HepG2 (cell line): Measurements from ENCODE around the gene MUC4. TPM values are rescaled to one million over a fixed set of nuclear protein-coding genes. Genes with fewer than 3 reads are reported as not detected.
"Not testable (repeated sequence)": the region's sequence is repeated elsewhere in the genome, so short reads cannot be mapped to it uniquely, and the experiment has no call there.

Experiments
- ATAC-seq: fragments of 200-7000 bp; cut with Tn5 transposase; 3 replicates; pipeline ENCODE4 v1.9.1; 2020; ENCODE audit warnings: mild to moderate bottlenecking, moderate library complexity
- BruUV-seq: library from RNA; stranded (reverse); fragments of 400-500 nt; replicated peaks from 2 replicates; lab custom pipeline; 2021; lab: Mats Ljungman, UMichigan
- CTCF ChIA-PET: fragments of 300-600 bp; formaldehyde crosslinking; extraction: SDS; loops from one replicate; lab custom pipeline; 2021; ENCODE audit warnings: low total read pairs, inconsistent platforms, low intra/inter-chr PET ratio; lab: Yijun Ruan, JAX
- POLR2A ChIA-PET: fragments of 350-600 bp; sonication (Branson Sonifier 250); formaldehyde crosslinking; loops from one replicate; lab custom pipeline; 2020; ENCODE audit warnings: antibody characterized with exemption, inconsistent platforms; lab: Yijun Ruan, JAX
- DNase-seq: peaks from one replicate; pipeline ENCODE4 v3.0.0-alpha.2; 2015; ENCODE audit warnings: low spot score
- FAIRE-seq: peaks from 3 replicates; lab custom pipeline; 2011; peaks lifted over from hg19 to GRCh38; lab: Jason Lieb, UNC
- H2AFZ ChIP-seq: one replicate; pipeline ENCODE4 v1.6.1; 2011; ENCODE audit warnings: low read length, inconsistent platforms
- H3K27ac ChIP-seq: fragments of 300-600 bp; 3 replicates; pipeline ENCODE4 v1.8.0; 2011; ENCODE audit warnings: mixed run types, mild to moderate bottlenecking, mixed read lengths, low read length, inconsistent platforms; ENCODE audit not compliant: insufficient read depth; ENCODE audit errors: extremely low read length
- H3K27me3 ChIP-seq, 2 experiments: fragments of 200-600 bp in 1 of 2; 2 replicates in 1 of 2; 3 replicates in 1 of 2; pipeline versions ENCODE4 v1.6.0 to v1.8.0; 2011; ENCODE audit warnings: low read length in 2 of 2, mild to moderate bottlenecking in 2 of 2, moderate library complexity in 2 of 2, inconsistent platforms in 1 of 2; ENCODE audit not compliant: insufficient read depth in 2 of 2, control insufficient read depth in 1 of 2
- H3K36me3 ChIP-seq, 2 experiments: fragments of 200-600 bp in 1 of 2; replicated peaks in 1 of 2; 2 replicates in 1 of 2; 3 replicates in 1 of 2; pipeline versions ENCODE4 v1.5.1 to v1.8.0; 2011; ENCODE audit warnings: low read length in 2 of 2, inconsistent platforms in 1 of 2; ENCODE audit not compliant: insufficient read depth in 2 of 2, control insufficient read depth in 1 of 2
- H3K4me1 ChIP-seq: 2 replicates; pipeline ENCODE4 v1.5.1; 2012; ENCODE audit warnings: low read length, inconsistent platforms; ENCODE audit not compliant: insufficient read depth
- H3K4me2 ChIP-seq: 2 replicates; pipeline ENCODE4 v1.6.0; 2011; ENCODE audit warnings: low read depth, low read length, inconsistent platforms
- H3K4me3 ChIP-seq, 3 experiments: fragments of 200-600 bp in 1 of 3; sonication (generic), shearing (Covaris generic) in 1 of 3; replicated peaks in 1 of 3; 2 replicates each; pipeline ENCODE4 v1.5.1; 2011 to 2016; ENCODE audit warnings: low read length in 3 of 3, inconsistent platforms in 2 of 3, low read depth in 2 of 3, mild to moderate bottlenecking in 2 of 3, control low read depth in 1 of 3, mixed read lengths in 1 of 3; ENCODE audit not compliant: insufficient read depth in 1 of 3
- H3K79me2 ChIP-seq: one replicate; pipeline ENCODE4 v1.6.1; 2011; ENCODE audit warnings: low read length, inconsistent platforms; ENCODE audit not compliant: insufficient read depth
- H3K9ac ChIP-seq: 2 replicates; pipeline ENCODE4 v1.6.0; 2011; ENCODE audit warnings: mild to moderate bottlenecking, low read depth, low read length, inconsistent platforms; ENCODE audit not compliant: insufficient read depth
- H3K9me3 ChIP-seq: 2 replicates; pipeline ENCODE4 v1.5.1; 2012; ENCODE audit warnings: mild to moderate bottlenecking, low read length
- H4K20me1 ChIP-seq: 2 replicates; pipeline ENCODE4 v1.6.0; 2011; ENCODE audit warnings: inconsistent platforms, mild to moderate bottlenecking, low read length, moderate library complexity; ENCODE audit not compliant: insufficient read depth
- WGBS: methylation state at CpG from one replicate; pipeline ENCODE4 v1.1.6; 2017; ENCODE audit warnings: low lambda C conversion rate; 5-methylcytosine and 5-hydroxymethylcytosine counted together
- in situ Hi-C: cut with HindIII; loops from 2 replicates; pipeline ENCODE4 v1.10.0; 2017; ENCODE audit warnings: low pct_unique_long_range_greater_than_20kb; ENCODE audit not compliant: extremely low pct_ligation_motif_present
- intact Hi-C: fragments of 100-400 bp; cut with micrococcal nuclease; formaldehyde crosslinking; loops from one replicate; pipeline ENCODE4 v1.10.0; 2022; ENCODE audit not compliant: unreplicated experiment
- polyA plus RNA-seq, 8 experiments: library from polyadenylated mRNA; depleted of rRNA in 3 of 8; stranded (reverse) in 7 of 8; unstranded in 1 of 8; fragments of >200 nt; fragmentation: Illumina TruSeq in 4 of 8; extraction: Trizol in 4 of 8; gene quantifications; 2 replicates each; pipeline versions ENCODE4 v1.2.1 to v1.2.3, GENCODE V29; 2011 to 2016; ENCODE audit warnings: low read depth in 4 of 8, missing spikeins in 1 of 8, mixed read lengths in 1 of 8; ENCODE audit not compliant: insufficient read depth in 1 of 8
- total RNA-seq, 5 experiments: library from RNA; depleted of rRNA; stranded (reverse); fragments of >200 nt; fragmentation: Illumina TruSeq; extraction: Trizol; gene quantifications; 2 replicates each; pipeline ENCODE4 v1.2.3, GENCODE V29; 2016; ENCODE audit warnings: low read depth in 1 of 5

The MUC4 gene
- total and polyA plus RNA-seq, 2 of the 13 experiments (the other 11 are each of a cell fraction or from before 2014, with no cell fraction given) = not detected

- ATAC-seq, H3K9ac ChIP-seq, FAIRE-seq, H3K27me3 ChIP-seq, H2AFZ ChIP-seq, H3K4me1 ChIP-seq, intact Hi-C loops, H3K36me3 ChIP-seq, in situ Hi-C loops, BruUV-seq, H3K4me3 ChIP-seq, CTCF ChIA-PET, H3K4me2 ChIP-seq, DNase-seq, H3K79me2 ChIP-seq, H3K9me3 ChIP-seq, POLR2A ChIA-PET, H4K20me1 ChIP-seq, H3K27ac ChIP-seq: not testable (repeated sequence)
- WGBS = 74% methylated on average over 28 of the region's 32 CpGs
Observed at GRCh38 chr3:195725916-195726740, 85.6 kb downstream of the MUC4 start.

DNA sequence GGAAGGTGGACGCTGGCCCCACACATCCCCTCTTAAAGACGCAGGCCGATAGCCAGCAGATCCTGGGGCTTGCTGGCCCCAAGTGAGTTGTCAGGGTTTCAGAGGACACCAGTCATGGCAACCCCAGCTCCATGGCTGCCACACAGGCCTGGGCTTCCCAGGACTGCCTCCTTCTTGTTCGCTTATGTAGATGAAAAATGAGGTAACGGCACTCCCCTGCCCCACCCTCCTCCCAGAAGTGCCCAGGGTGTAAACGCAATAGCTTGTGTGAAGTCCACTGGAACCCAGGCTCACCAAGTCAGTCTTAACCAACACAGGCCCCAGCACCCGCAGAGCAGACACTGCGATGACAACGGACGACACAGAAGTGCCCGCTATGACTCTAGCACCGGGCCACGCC is 87.4 kb downstream of the MUC4 start:
- CTCF ChIA-PET, H3K27ac ChIP-seq, intact Hi-C loops, in situ Hi-C loops, H3K4me3 ChIP-seq, BruUV-seq, POLR2A ChIA-PET, H4K20me1 ChIP-seq, H3K4me1 ChIP-seq, H3K36me3 ChIP-seq, DNase-seq, H3K9me3 ChIP-seq, H3K4me2 ChIP-seq, ATAC-seq, H3K27me3 ChIP-seq, H3K9ac ChIP-seq, H2AFZ ChIP-seq, H3K79me2 ChIP-seq, FAIRE-seq: not testable (repeated sequence)
- no CpG with 5 or more reads among the region's 13 CpGs for WGBS

GRCh38 chr3:195722996-195723345 is 88.8 kb downstream of the MUC4 start:
- H2AFZ ChIP-seq, FAIRE-seq, intact Hi-C loops, POLR2A ChIA-PET, H3K9me3 ChIP-seq, DNase-seq, H3K27ac ChIP-seq, H3K9ac ChIP-seq, BruUV-seq, H3K4me3 ChIP-seq, H3K79me2 ChIP-seq, H3K4me2 ChIP-seq, H3K27me3 ChIP-seq, CTCF ChIA-PET, in situ Hi-C loops, H4K20me1 ChIP-seq, H3K36me3 ChIP-seq: not testable (repeated sequence)
- 48% methylated on average over 3 of the region's 9 CpGs for WGBS
- H3K4me1 ChIP-seq = peaks cover 13% of the 10 kb centered on the region
- ATAC-seq = peak; percentile 9; the same call in 1 of the 3 replicates

- peak; percentile 71 for FAIRE-seq
- H3K9me3 ChIP-seq, H2AFZ ChIP-seq, H3K36me3 ChIP-seq, H3K27ac ChIP-seq, H3K9ac ChIP-seq, DNase-seq, H4K20me1 ChIP-seq, H3K4me3 ChIP-seq, POLR2A ChIA-PET, H3K79me2 ChIP-seq, CTCF ChIA-PET, intact Hi-C loops, BruUV-seq, in situ Hi-C loops, H3K27me3 ChIP-seq: not testable (repeated sequence)
- peak; percentile 74 for ATAC-seq
- 68% methylated on average over 8 of the region's 21 CpGs for WGBS
- peak overlapping the region; percentile 45 for H3K4me2 ChIP-seq
- H3K4me1 ChIP-seq = peaks cover 19% of the 10 kb centered on the region
Observed at GRCh38 chr3:195722139-195722995, 89.4 kb downstream of the MUC4 start.
